ENCODE results near the gene FBLN5.

DNA sequence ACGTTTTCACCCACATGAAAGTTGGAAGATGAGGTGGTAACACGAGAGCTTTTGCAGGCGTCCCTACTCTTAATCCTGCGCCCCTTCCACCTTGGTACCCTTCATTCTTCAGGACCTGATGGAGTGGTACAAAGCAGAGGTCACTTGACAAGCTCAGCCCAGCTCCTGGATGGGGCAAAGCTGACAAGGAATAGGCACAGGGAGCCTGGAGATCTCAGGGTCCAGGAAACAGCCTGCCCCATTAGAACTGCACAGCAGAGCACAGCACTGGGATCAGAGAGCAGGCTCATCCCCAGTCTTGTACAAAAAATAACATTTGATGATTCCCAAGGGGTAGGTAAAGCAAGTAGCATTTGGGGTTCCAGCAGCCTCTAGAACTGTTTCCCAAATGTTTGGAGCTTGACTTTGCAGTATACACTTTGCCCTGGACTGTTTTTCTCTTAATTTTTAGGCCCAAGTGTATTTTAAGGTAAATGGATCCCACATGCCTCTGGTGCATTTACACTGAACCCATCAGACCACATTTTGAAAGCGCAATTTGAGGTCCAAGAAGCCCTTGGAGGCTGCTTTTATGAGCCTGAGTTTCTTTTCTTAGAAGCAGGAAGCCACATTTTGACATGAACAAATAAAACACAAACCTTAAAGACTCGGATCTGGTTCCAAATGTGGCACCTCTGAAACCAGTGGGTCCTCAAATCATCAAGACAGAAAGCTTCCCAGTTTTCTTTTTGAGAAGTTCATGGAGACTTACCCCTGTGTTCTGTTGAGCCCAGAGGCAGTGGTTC lies 80.8 kb downstream of the FBLN5 start:
- TF ChIP-seq, protein P1, sequence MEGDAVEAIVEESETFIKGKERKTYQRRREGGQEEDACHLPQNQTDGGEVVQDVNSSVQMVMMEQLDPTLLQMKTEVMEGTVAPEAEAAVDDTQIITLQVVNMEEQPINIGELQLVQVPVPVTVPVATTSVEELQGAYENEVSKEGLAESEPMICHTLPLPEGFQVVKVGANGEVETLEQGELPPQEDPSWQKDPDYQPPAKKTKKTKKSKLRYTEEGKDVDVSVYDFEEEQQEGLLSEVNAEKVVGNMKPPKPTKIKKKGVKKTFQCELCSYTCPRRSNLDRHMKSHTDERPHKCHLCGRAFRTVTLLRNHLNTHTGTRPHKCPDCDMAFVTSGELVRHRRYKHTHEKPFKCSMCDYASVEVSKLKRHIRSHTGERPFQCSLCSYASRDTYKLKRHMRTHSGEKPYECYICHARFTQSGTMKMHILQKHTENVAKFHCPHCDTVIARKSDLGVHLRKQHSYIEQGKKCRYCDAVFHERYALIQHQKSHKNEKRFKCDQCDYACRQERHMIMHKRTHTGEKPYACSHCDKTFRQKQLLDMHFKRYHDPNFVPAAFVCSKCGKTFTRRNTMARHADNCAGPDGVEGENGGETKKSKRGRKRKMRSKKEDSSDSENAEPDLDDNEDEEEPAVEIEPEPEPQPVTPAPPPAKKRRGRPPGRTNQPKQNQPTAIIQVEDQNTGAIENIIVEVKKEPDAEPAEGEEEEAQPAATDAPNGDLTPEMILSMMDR (IDR thresholded peaks at IDR 0.05; ENCODE audit: low read length) = no peak
- TF ChIP-seq EZH2 (IDR thresholded peaks at IDR 0.05; ENCODE audit: borderline replicate concordance, low read length) = no peak

Data from OCI-LY1 (cell line).